Stimulated activated CD4-positive, alpha-beta T cell treated with anti-CD3 and anti-CD28 coated beads, Interleukin-12 subunit alpha, Interleukin-12 subunit beta, amount 100 ng/mL, for 48 hours (primary cell): ENCODE measurements around the gene PTGFRN.

ENCODE experiments used
- DNase-seq, 3 donors: peaks; one replicate each; pipeline ENCODE4 v3.0.0-alpha.2; 2020; ENCODE audit warnings: low read depth in 2 of 3, low spot score in 1 of 3

Gene PTGFRN

DNA sequence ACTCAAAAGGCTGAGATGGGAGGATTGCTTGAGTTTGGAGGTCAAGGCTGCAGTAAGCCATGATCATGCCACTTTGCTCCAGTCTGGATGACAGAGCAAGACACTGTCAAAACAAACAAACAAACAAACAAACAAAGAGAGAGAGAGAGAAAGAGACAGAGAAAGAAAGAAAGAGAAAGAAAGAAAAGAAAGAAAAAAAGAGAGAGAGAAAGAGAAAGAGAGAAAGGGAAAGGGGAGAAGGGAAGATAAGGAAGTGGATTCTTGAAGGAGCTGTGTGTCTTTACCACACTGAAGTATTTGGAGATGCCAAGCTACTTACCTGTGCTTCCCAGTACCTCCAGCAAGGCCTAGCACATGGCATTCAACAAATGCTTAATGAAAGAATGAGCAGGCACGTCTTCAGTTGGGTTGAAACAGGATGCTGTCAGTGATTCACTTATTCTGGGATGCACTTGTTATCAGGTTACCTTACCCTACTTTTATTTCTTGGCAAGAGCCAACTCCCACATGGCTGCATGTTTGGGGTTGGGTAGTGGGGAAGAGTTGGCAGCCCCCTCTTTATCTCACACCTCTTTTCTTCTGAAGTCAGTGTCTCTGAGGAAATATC, 120.7 kb downstream of the PTGFRN start:
- no peak for DNase-seq

DNA sequence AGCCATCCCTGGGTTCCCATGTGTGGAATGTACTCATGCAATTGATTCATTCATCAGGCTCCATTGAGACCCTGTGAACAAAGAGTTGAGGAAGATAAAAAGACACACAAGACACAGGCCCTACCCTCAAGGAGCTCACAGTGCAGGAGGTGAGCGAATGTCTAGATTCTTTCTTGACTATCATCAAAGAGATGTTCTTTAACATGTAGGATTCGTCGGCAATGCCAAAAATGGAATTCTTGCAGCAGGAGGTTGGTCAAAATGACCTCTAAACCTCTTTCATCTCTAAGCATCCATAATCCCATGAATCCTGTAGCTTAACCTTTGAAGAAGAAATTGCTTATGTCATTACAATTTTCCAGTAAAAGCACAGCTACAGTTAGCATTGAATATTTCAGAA, 122.5 kb downstream of the PTGFRN start:
- DNase-seq = no peak

DNA sequence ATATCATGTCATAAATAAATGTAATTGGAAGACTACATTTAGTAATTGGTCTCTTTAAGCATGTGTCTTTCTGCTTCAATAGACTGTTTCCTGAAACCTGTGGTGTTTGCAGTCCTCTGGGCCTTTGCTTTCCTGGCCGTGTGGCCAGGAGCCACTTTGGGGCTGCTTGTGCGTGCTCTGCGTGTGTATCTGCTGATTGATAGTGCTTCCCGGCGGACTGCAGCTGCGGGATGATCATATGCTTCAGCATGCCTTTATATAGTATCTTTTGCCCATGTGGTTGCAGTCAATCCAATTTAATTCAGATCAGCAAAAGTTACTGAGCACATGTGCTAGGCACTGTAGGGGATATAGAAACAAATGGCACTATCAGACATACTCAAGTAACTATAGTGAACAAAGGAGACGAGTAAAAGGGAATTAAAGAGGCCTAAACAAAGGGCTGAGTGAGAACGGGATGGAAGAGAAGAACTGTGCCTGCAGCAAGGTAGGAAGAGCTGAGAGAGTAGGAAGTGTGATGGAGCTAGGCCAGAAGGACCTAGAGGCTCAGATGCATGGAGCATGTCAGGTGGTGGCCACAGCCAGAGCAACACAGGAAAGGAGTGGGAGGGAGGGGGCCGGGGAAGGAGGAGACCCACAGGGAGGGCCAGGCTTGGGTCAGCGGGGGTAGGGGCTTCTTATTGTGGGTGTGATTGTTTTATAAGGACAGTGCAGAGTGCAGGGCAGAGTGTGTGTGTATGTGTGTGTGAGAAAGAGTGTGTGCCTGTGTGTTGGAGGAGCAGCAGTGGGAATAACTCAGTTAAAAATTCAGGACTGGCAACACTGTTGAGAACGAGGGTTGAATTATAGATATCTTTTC, 123.2 kb downstream of the PTGFRN start:
- no peak for DNase-seq

DNA sequence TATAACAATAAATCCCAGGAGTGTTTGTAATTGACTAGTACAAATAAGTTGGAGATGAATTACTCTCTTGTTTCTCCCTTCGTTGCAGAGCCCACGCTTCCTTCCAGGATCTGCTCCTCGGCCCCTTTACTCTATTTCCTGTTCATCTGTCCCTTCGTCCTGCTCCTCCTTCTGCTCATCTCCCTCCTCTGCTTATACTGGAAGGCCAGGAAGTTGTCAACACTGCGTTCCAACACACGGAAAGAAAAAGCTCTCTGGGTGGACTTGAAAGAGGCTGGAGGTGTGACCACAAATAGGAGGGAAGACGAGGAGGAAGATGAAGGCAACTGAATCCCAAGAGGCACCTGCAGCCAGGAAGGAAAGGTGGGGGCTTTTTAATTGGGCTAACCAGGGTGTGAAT, 124.1 kb downstream of the PTGFRN start:
- DNase-seq = no peak

DNA sequence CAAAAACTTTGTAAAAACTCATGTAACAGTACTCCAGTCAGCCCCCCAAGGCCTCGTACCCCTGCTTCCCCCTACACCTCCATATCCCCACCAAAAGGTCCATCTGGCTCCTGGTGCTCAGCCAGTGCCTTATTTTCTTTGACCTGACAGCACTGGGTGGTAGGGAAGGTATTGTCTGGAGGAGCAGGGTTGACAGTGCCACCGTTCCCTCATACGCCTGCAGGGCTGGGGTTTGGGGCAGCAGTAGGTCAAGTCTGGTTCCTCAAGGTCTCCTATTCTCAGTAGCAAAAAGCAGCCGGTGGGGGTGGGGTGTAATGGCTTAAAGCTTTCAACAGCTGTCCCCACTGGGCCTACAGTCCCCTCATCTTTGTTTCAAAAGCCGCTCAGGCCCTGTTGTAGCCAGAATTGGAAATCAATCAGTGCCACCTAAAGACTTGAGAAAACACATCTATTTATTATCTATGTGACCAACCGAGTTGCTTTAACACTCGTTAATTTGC, 125.1 kb downstream of the PTGFRN start:
- no peak for DNase-seq

DNA sequence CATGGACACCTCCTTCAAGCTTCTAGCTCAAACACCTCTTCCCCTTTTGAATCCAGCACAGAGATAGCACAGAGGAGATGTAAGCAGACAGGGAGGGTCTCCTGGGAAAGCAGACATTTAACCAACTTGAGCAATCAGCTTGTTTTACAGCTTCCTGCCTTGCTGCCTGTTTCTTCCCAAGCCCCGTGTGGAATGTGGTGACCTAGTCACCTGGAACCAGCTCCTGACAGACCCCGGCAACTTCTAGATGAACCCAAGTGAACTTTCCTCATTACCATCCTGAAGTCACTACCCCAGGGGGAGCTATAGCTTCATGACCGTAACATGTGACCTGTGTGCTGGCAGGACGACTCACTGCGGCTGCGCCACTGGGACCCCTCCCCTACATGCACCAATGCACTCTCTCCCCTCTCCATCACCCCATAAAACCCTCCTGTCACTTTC, 126.3 kb downstream of the PTGFRN start:
- no peak for DNase-seq

DNA sequence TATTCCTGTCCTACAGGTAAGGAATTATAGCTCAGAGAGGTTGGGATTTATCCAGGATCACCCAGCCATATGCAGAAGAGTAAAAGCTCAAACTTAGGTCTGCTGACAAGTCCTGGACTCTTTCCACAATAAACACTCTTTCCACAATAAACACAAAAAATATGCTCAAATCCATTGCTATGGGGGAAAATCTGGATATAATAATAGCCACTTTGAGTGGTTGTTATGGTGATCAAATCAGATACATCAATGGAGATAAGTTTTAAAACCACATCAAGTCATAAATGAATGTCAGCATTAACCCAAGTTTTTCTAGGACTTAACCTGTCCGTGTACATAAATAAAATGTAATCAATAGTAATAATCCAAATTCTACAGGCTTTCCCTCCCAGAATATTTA, 128.1 kb downstream of the PTGFRN start:
- DNase-seq = no peak

DNA sequence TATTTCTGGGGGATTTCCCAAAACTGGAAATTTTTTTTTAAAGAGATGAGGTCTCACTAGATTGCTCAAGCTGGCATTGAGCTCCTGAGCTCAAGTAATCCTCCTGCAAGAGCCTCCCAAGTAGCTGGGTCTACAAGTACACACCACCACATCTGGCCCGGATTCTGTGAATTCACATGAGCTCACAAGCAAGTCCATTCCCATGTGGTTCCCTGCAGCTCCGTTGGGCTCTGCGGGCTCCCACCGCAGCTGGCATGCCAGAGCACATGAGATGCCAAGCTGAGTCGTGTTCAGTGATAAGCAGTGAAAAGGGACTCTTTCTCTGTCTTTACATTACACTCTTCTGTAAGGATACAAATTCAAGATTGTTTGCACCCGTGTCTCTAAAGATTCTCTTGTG, 128.5 kb downstream of the PTGFRN start:
- DNase-seq = no peak
